ENCODE data around the gene LRBA.
"Not testable (repeated sequence)": the region's sequence is repeated elsewhere in the genome, so short reads cannot be mapped to it uniquely, and the experiment has no call there.

The LRBA gene

GRCh38 chr4:151021637-151022334 lies 6.7 kb upstream of the LRBA start:
- DNase-seq, result no peak

DNA sequence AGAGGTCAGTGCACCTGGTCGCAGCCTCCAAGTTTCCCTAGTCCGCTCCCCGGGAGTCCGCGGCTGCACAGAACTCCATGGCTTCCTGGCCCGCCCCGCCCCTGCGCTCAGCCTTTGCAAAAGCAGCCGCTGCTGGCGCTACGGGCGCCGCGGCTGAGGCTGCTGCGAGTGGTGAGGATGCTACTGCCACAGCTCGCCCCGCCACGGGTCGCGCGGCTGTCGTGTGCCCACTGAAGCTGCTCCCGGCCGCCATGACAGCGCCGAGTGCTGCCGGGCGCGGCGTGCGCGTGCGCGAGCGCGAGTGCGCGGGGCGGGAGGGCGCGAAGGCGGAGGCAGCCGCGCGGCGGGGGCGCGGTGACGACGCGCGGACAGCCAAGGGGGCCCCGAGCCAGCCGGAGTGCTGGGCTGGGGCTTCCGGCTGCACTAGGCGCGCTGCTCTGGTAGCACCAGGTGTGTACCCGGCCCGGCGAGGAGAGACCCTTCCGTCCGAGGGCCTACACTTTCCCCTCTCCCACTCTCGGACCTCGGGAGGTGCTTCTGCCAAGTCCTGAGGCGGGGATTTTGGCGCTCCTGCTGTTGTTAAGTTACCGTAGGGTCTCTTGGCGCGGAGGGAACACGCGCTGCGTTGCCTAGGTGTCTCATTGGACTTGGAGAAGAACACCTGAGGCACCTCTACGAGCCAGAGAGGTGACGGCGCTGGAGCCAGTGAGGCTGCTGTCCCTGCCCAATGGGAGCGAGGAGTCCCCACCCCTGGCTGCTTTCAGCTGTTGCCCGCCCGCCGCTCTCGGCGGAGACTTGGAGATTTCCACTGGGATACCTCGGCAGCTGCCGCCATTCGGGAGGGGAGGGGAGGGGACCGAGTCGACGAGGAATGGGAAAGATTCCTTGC lies 619 bp upstream of the LRBA start:
- DNase-seq, result peak; percentile 73 to 78

- DNase-seq, result no peak
These were observed 1.1 kb downstream of the LRBA start for GRCh38 chr4:151013944-151014343.

DNA sequence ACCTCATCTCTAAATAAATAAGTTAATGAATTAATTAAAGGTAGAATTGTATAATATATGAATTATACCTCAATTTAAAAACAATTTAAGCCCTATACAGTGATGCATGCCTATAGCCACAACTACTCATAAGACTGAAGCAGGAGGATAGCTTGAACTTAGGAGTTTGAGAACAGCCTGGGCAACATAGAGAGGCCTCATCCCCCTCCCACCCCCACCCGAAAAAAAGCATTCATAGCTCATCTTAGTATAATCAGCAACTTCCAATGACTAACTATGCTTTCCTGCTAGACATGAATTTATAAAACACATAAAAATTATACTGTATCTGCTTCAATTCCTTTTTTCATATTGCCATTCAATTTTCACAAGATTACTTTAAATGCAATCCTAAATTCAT lies 1.6 kb downstream of the LRBA start:
- no peak for DNase-seq

- peak; percentile 18 for DNase-seq
These were observed 2.3 kb downstream of the LRBA start for GRCh38 chr4:151012820-151013219.

DNA sequence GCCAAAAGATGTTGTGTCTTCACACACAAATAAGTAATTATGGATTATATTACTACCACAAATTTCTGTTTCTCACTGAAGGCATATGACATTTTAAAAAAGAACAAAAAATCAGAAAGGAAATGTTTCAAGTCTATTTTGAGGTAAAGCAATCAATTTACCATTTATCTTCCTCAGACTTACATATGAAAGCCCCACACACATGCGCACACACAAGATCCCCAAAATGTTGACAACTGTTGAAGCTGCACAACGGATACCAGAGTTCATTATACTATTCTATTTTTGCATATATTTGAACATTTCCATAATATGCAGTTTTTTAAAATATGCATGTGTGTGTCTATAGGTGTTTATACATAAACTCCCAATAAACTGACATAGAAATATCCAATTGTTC lies 2.7 kb downstream of the LRBA start:
- no peak for DNase-seq

- no peak for DNase-seq
These were observed 10.9 kb downstream of the LRBA start for GRCh38 chr4:151004222-151004621.

GRCh38 chr4:151000747-151001429 lies 14.2 kb downstream of the LRBA start:
- no peak for DNase-seq

DNA sequence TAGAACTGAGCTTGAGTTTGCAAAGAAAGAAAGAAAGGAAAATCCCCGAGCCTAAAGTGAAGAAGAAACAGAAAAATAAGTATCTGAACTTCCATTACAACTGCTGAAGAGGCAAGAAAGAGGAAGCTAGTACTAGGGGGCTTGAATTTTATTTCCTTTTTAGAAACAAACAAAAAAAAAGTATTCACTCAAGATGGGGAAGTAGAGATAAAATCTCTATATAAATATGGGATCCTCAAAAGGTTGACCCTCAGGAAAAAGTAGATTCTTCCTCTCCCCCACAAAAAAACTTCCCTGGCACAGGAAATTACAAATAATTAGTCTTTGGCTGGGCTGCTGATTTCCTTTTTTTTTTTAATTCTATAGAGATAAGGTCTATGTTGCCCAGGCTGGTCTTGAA lies 16.0 kb downstream of the LRBA start:
- DNase-seq, result no peak

DNA sequence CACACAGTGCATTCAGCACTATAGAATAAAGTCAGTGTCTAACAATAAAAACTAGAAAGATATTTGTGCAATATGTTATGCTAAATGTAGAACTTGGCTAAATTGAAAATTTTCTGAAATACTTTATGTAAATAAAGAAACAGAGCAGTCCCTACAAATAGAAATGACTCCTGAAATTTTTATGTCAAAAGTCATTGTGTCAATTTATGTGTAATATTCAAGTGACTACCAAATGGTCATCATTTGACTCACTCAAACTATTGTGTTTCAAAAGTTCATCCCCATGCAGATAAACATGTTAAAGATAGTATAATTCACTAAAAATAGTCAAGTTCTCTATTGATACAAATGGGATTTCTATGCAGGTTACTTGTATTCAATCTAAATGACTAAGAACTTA lies 17.9 kb downstream of the LRBA start:
- DNase-seq, result no peak

DNA sequence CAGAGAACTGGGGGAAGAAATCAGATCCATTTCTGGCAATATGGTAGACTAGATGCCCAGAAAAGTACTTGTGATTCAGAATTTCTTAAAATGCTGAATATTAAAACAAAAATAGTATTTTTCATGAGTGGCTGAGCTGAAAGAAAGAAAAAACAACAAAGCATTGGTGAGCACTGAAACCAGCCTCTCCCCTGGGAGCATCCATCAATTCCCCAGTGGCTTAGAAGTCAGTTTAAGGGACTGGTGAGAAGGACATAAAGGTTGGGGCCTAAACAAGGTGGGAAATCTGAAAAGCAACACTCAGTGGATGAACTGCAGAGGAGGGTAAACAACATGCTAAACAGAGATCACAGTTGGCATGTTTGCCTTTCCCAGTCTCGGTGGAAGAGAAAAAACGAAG lies 20.4 kb downstream of the LRBA start:
- no peak for DNase-seq

DNA sequence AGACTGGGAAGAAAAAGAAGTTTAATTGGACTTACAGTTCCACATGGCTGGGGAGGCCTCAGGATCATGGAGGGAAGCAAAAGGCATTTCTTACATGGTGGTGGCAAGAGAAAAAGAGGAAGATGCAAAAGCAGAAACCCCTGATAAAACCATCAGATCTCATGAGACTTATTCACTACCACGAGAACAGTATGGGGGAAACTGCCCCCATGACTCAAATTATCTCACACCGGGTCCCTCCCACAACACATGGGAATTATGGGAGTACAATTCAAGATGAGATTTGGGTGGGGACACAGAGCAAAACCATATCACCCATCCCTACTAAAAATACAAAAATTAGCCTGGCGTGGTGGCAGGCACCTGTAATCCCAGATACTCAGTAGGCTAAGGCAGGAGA lies 21.5 kb downstream of the LRBA start:
- DNase-seq, result not testable (repeated sequence)

GRCh38 chr4:150990993-150991392 lies 24.1 kb downstream of the LRBA start:
- no peak for DNase-seq

DNA sequence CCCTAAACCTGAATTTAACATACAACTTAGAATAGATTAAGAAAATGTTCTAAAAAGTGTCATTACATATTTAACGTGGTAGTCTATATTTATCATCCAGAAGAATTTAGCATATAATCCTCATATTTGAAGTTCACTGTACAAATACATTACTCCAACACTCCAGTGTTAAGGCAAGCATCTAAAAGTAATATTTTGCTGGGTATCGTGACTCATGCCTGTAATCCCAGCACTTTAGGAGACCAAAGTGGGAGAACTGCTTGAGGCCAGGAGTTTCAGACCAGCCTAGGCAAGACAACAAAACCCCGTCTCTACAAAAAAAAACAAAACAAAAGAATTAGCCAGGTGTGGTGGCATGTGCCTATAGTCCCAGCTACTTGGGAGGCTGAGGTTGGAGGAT lies 24.8 kb downstream of the LRBA start:
- no peak for DNase-seq

GRCh38 chr4:150988238-150988637 lies 26.8 kb downstream of the LRBA start:
- DNase-seq, result no peak

- no peak for DNase-seq
These were observed 27.9 kb downstream of the LRBA start for GRCh38 chr4:150987204-150987603.

DNA sequence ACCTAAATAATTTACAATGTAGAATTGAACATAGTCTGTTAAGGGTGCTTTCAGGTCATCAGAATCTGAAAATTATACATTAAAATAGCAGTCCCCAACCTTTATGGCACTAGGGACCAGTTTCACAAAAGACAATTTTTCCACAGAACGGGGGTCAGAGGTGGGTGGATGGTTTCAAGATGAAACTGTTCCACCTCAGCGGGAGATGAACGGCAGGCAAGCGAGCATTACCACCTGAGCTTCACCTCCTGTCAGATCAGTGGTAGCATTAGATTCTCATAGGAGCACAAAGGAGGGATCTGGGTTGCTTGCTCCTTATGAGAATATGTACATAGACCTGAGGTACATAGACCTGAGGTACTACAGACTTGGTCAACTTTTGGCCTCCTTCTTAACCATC lies 29.0 kb downstream of the LRBA start:
- no peak for DNase-seq

- DNase-seq, result no peak
These were observed 31.2 kb downstream of the LRBA start for GRCh38 chr4:150983851-150984250.

DNA sequence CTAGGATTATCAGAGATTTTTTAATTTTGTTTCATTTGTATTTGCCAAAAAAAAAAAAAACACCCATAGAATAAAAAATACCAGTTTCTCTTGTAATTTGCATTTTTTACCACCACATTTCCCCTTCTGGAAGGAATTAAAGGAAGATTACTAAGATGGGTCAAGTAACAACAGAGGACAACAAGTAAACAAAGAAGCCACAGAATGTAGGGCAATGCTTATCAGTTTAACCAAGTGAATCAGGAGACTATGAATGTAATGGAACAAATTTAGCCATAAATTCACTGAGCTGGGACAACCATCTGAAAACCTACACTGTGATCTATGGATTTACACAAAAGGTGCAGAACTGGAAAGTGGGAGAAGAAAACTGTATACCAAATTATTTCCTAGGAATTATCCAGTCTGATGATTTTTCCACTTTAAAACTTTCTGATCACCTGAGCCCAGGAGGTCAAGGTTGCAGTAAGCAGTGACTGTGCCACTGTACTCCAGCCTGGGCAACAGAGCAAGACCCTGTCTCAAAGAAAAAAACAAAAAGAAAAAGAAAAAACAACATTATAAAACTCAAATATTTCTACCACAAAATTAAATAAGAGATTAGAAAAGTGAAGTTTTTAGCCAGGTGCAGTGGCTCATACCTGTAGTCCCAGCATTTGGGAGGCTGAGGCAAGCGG lies 32.4 kb downstream of the LRBA start:
- no peak for DNase-seq

GRCh38 chr4:150978738-150979575 lies 36.1 kb downstream of the LRBA start:
- no peak for DNase-seq

DNA sequence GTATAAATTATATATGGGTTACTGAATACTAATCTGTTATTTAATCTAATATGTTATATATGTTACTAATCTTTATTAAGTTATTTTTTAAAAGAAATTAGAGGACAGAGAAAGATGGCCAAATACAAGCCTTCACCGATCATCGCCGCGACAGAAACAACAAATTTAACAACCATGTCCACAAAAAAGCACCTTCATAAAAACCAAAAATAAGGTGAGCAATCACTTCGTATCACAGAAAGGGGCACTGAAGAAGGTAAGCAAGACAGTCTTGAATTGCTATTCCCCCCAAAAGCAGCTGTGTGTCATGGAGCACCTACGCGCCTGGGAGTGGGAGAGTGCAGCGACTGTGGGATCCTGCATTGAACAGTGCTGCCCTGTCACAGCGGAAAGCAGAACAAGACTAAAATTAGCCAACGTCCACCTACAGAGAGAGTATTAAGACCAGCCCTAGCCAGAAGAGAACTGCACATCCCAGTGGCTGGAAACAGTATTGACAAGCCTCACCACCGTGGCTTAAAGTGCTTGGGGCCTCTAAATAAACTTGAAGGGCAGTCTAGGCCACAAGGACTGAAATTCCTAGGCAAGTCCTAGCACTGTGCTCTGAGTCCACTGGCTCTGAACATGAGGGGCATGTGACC lies 38.5 kb downstream of the LRBA start:
- no peak for DNase-seq

DNA sequence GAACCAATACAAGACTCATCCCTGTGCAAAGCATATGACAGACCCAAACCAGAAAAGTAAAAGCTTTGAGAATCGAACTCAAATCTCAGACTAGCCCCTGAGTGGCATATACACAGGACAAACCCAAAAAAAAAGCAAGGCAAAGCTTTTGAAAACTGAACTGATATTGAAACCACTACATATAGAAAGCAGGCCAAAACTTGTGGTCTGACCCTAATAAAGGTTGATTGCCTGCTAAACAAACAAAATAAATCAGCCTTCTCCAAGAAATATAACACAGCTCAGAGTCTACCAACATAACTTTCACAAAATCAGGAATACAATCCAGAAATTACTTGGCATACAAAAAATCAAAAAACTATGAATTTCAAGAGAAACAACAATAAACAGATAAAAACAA lies 40.3 kb downstream of the LRBA start:
- no peak for DNase-seq

Data from activated CD4-positive, alpha-beta T cell treated with anti-CD3 and anti-CD28 coated beads for 4 hours (primary cell).